Uterus (tissue), 4 donors: ENCODE data around the gene IFNLR1. TPM values are rescaled to one million over a fixed set of nuclear protein-coding genes. Genes with fewer than 3 reads are reported as not detected.

ENCODE experiments used
- DNase-seq, 2 donors: peaks; one replicate each; pipeline ENCODE4 v3.0.0-alpha.2; 2019 to 2020
- H3K27ac ChIP-seq, 2 donors: fragments of 200-600 bp; sonication (generic); 1 replicate in 1 of 2; 2 replicates in 1 of 2; pipeline ENCODE4 v1.5.1; 2016 to 2018
- H3K27me3 ChIP-seq, 2 donors: fragments of 200-600 bp; sonication (generic); one replicate each; pipeline ENCODE4 v1.5.1; 2018 to 2019; ENCODE audit warnings: control low read depth in 1 of 2
- H3K36me3 ChIP-seq, 2 donors: fragments of 200-600 bp; sonication (generic); one replicate each; pipeline ENCODE4 v1.5.1; 2019; ENCODE audit warnings: control low read depth in 1 of 2
- H3K4me1 ChIP-seq, 2 donors: fragments of 200-600 bp; sonication (generic); one replicate each; pipeline ENCODE4 v1.5.1; 2018 to 2019; ENCODE audit warnings: control low read depth in 1 of 2
- H3K4me3 ChIP-seq, 2 donors: fragments of 200-600 bp; sonication (generic); 1 replicate in 1 of 2; 2 replicates in 1 of 2; pipeline ENCODE4 v1.5.1; 2018 to 2019; ENCODE audit warnings: mild to moderate bottlenecking in 1 of 2
- H3K9me3 ChIP-seq, 2 donors: fragments of 200-600 bp; sonication (generic); one replicate each; pipeline ENCODE4 v1.5.1; 2019; ENCODE audit warnings: control low read depth in 1 of 2
- CTCF ChIP-seq, 4 experiments: fragments of 200-600 bp in 2 of 4; fragments of 450-650 bp in 2 of 4; sonication (generic) in 2 of 4; IDR thresholded peaks; one replicate each; pipeline ENCODE4 v1.5.1; 2016 to 2019; ENCODE audit warnings: antibody characterized with exemption in 4 of 4, mild to moderate bottlenecking in 2 of 4, moderate library complexity in 1 of 4
- POLR2A ChIP-seq, 2 donors: fragments of 450-650 bp; IDR thresholded peaks; one replicate each; pipeline ENCODE4 v1.6.1; 2016; ENCODE audit warnings: antibody characterized with exemption in 2 of 2, mild to moderate bottlenecking in 1 of 2, moderate library complexity in 1 of 2
- intact Hi-C: fragments of 100-400 bp; cut with DNase I; formaldehyde crosslinking; loops from one replicate; pipeline ENCODE4 v1.15.1; 2023; ENCODE audit warnings: low total_unique reads
- total RNA-seq, 4 donors: library from RNA; depleted of rRNA in 3 of 4; stranded (reverse); fragments of >200 nt in 3 of 4; gene quantifications; one replicate each; pipeline versions ENCODE4 v1.1.0 to v1.2.4, GENCODE V29; 2014 to 2023
- donor health status: DM: yes; HTN: yes; CAD: no.

IFNLR1 gene
- total RNA-seq, 4 donors from 2014 or later, result 0.29 to 2.6 (median 1.3) TPM; not detected in 1

GRCh38 chr1:24206083-24206464 is 19.0 kb upstream of the IFNLR1 start:
- H3K36me3 ChIP-seq, result no peaks in the 10 kb centered on the region
- no peak for TF ChIP-seq CTCF (IDR thresholded peaks at IDR 0.05)
- TF ChIP-seq POLR2A (IDR thresholded peaks at IDR 0.05), result no peak
- H3K27me3 ChIP-seq, result no peaks in the 10 kb centered on the region
- peaks cover 0 to 3% of the 10 kb centered on the region in 2 donors for H3K4me1 ChIP-seq
- no peak overlapping the region for H3K4me3 ChIP-seq
- H3K9me3 ChIP-seq, result no peaks in the 10 kb centered on the region
- no peak overlapping the region for H3K27ac ChIP-seq
- intact Hi-C loops, result no loop called here
- DNase-seq, result no peak

- Histone ChIP-seq H3K27ac (no peak overlapping the region), H3K9me3 (no peaks in the 10 kb centered on the region), H3K4me3 (no peak overlapping the region), H3K27me3 (no peaks in the 10 kb centered on the region), H3K36me3 (no peaks in the 10 kb centered on the region), H3K4me1 (peaks cover 0 to 3% of the 10 kb centered on the region in 2 donors)
- TF ChIP-seq CTCF (IDR thresholded peaks at IDR 0.05), result no peak
- no peak for TF ChIP-seq POLR2A (IDR thresholded peaks at IDR 0.05)
- DNase-seq, result no peak
- intact Hi-C loops, result no loop called here
Observed at GRCh38 chr1:24205345-24206082, 18.4 kb upstream of the IFNLR1 start.

- TF ChIP-seq CTCF (IDR thresholded peaks at IDR 0.05), result no peak
- no peak for TF ChIP-seq POLR2A (IDR thresholded peaks at IDR 0.05)
- H3K9me3 ChIP-seq, result no peaks in the 10 kb centered on the region
- no peaks in the 10 kb centered on the region for H3K36me3 ChIP-seq
- no peaks in the 10 kb centered on the region for H3K27me3 ChIP-seq
- H3K4me3 ChIP-seq, result no peak overlapping the region
- no peak for DNase-seq
- intact Hi-C loops, result no loop called here
- no peak overlapping the region for H3K27ac ChIP-seq
- H3K4me1 ChIP-seq, result peaks cover 0 to 3% of the 10 kb centered on the region in 2 donors
Observed at GRCh38 chr1:24204116-24204515, 17.0 kb upstream of the IFNLR1 start.

- no peak overlapping the region for H3K4me3 ChIP-seq
- intact Hi-C loops, result no loop called here
- no peaks in the 10 kb centered on the region for H3K27me3 ChIP-seq
- no peak for DNase-seq
- peaks cover 0 to 3% of the 10 kb centered on the region in 2 donors for H3K4me1 ChIP-seq
- H3K27ac ChIP-seq, result no peak overlapping the region
- no peaks in the 10 kb centered on the region for H3K36me3 ChIP-seq
- TF ChIP-seq POLR2A (IDR thresholded peaks at IDR 0.05), result no peak
- no peak for TF ChIP-seq CTCF (IDR thresholded peaks at IDR 0.05)
- H3K9me3 ChIP-seq, result no peaks in the 10 kb centered on the region
Observed at GRCh38 chr1:24203404-24203803, 16.3 kb upstream of the IFNLR1 start.

- intact Hi-C loops, result no loop called here
- H3K27ac ChIP-seq, result no peak overlapping the region
- no peaks in the 10 kb centered on the region for H3K27me3 ChIP-seq
- no peak overlapping the region for H3K4me3 ChIP-seq
- no peak for TF ChIP-seq CTCF (IDR thresholded peaks at IDR 0.05)
- no peak for TF ChIP-seq POLR2A (IDR thresholded peaks at IDR 0.05)
- DNase-seq, result no peak
- H3K36me3 ChIP-seq, result no peaks in the 10 kb centered on the region
- peaks cover 0 to 3% of the 10 kb centered on the region in 2 donors for H3K4me1 ChIP-seq
- no peaks in the 10 kb centered on the region for H3K9me3 ChIP-seq
Observed at GRCh38 chr1:24202987-24203386, 15.9 kb upstream of the IFNLR1 start.
